Daoy (cell line): ENCODE data around the gene EML4. TPM values are rescaled to one million over a fixed set of nuclear protein-coding genes. Genes with fewer than 3 reads are reported as not detected.
"Not testable (repeated sequence)": the region's sequence is repeated elsewhere in the genome, so short reads cannot be mapped to it uniquely, and the experiment has no call there.

Experiments used
- DNase-seq: peaks from one replicate; pipeline ENCODE4 v3.0.0-alpha.2; 2015; ENCODE audit warnings: low read depth
- total RNA-seq: library from RNA; depleted of rRNA; stranded (reverse); fragments of >200 nt; shearing (Covaris generic); gene quantifications from 2 replicates; pipeline ENCODE4 v1.2.3, GENCODE V29; 2014

The EML4 gene
- total RNA-seq, 1 experiment from 2014 or later, result 36.1 TPM

GRCh38 chr2:42353792-42354429, 184.8 kb downstream of the EML4 start:
- DNase-seq, result no peak

DNA sequence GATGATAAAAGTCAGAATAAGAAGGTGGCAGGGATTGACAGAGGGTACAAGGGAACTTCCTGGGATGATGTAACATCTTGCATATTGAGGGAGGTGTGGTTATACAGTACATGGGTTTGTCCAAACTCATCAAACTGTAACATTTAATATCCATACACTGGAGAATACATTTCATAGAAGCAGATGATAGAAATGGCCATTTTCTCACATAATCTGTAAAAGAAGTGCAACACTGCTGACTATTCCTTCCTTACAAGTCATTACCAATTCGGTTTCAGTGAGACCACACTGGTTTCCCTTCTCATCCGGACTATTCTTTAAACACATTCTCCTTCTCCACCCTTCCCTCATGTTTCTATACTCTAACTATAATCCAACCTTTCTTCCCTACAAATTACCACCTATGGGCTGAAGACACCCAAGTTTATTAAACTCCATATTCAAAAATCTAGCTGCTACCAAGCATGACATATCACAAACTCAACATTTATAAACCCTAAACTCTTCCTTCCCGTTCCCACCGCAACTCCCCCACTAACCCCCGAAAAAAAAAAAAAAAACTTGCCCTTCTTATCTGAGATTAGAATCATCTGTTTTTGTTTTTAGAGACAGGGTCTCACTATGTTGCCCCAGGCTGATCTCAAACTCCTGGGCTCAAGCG, 190.3 kb downstream of the EML4 start:
- no peak for DNase-seq

DNA sequence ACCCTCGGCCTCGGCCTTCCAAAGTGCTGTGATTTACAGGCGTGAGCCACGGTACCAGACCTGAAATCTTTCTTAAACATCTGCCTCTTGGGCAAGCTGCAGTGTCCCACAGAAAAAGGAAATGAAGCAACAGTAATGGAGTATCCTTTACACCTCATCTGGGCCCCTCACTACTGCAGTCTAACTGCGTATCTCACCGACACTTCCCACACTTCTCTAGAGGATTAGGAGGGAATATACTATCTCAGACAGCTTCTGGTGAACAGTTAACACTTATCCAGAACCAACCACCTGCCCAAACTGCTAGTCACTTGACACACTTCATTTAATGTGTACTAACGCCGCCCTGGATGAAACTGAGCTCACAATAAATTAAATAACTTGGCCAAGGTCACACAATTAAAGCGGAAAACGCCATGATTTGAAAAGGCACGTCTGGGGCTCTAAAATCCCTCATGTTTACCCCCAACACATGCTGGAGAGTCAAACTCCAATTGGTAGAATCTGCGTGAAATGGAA, 190.9 kb downstream of the EML4 start:
- peak; percentile 37 for DNase-seq

DNA sequence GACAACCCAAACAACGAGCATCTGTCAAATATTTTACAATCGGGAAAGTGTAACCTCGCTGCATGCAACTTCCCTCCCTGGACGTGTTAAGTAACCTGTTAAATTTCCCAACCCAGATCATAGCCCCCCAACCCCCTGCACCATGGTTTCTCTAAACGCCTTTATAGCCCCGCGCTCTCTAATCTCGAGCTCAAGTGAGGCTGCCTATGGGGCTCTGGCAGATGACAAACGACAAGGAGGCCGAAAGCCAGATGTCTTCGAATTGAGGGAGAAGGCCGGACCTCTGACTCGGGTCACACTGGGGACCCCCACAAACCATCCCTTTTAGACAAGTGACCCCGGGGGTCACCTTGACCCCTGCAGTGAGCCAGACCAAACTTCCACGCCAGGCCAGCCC, 191.3 kb downstream of the EML4 start:
- DNase-seq, result no peak

DNA sequence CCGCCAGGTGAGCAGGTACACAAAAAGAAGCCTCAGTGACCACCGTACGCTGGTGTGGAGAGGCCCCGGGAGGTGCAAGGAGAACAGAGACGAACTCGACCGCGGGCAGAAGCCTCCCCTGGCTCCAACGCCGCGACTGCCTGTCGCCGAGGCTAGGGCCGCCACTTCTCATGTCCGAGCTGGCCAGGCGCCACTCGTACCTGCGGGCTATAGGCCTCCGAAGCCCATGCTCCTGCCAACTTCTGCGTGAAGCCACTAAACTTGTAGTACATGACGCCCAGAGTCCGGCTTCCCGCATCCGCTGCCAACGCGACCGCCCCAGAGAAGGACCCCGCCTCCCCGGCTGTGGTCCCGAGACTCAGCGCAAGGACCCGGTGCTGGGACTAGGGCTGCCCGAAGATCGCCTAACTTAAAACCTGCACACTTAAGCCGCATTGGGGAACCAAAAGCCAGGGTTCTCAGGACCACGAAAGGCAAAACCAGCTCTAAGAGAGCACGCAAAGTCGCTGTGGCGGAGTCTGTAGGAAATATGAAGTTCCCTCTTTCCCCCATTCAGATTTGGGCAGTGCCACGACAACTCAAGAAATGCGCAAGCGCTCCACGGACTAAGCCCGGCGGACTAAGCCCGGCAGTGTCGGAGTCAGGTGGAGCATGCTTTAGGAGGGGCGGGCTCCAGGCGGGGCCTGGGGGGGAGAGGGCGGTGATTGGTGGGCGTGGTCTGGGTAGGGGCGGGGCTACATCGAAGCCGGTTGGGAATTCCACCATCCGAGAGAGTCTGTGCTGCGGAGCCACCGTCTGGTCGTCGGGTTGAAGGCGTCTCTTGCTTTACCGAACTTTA, 192.0 kb downstream of the EML4 start, which contains the start of gene COX7A2L:
Gene COX7A2L, minus strand, starts transcription at position 328 of the 838 bp plus-strand sequence. Its CDS starts 56 bp downstream, at position 272.
- DNase-seq, result peak; percentile 98

DNA sequence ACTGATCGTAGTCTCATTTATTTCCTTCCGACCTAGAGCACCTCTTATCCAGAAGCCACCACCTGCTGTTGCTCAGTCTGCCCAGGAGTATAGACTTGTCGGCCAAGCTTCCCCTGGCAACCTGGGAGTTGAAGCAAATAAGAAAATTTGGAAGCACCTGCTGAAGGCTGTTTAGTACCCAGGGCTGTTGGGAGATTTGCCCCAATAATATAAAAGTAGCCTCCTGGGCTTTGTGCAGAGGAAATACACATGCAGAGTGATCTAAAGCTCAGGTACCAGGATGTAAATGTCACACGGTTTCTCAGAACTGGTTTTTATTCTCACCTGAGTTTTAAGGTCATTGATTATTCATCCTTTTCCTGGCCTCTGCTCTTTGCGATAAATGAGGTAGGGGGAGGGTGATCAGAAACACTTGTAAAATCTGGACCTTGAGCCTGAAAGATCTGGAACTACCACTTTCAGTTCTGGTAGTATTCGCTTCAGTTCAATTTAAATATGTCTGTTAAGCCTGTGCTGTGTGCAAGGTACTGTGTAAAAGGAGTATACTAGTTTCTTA, 192.7 kb downstream of the EML4 start:
- DNase-seq, result no peak

DNA sequence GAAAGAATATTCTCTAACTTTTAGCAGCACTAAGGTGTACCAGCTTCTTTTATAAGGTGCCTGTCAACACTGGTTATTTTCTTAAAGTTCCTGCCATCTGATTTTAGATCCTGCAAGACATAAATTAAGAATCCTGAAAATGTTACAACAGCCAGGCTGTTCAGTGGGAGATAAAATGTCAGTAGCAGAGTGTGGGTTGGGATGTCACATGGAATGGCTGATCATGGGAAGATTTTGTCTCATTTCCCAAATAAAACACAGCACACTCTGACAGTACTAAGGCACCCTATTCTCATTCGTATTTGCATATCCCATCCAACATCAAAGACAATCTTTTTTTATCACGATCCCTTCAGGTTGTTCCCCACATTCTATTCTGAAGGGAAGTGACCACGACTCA, 194.3 kb downstream of the EML4 start:
- DNase-seq, result no peak

GRCh38 chr2:42364658-42365057, 195.5 kb downstream of the EML4 start:
- no peak for DNase-seq

DNA sequence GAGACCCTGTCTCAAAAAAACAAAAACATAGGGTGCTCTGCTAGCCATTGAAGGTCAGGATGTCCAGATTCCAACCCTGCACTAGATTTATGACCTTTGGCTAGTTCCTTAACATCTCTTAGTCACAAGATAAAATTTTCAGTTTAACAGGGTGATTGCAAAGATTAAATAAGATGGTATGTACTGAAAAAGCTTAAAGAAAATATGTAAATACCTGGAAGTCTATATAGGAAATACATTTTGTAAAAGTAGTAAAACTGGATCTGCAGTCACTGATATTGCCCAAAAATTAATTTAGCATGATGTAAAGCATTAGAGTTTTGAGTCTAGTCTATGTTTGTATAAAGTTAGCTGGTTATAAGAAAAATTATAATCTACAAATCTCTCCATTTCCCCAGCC, 197.3 kb downstream of the EML4 start:
- no peak for DNase-seq

DNA sequence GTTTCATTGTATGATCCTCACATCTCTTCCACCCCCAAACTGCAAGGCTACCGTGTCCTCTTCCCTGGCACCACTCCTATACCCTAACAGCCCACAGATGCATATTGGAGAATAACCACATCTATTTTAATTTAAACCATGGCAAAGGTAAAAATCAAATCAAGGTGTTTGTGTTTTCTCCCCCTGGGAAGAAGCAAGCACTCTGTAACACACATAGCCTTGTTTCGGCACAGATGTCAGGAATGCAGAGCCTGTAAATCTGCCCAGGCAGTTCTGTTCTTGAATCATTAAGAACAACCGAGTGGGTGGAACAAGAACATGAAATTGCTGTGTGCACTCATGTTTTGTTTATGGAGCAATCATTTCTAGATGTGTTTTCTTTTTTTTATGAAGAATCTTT, 198.7 kb downstream of the EML4 start:
- no peak for DNase-seq

DNA sequence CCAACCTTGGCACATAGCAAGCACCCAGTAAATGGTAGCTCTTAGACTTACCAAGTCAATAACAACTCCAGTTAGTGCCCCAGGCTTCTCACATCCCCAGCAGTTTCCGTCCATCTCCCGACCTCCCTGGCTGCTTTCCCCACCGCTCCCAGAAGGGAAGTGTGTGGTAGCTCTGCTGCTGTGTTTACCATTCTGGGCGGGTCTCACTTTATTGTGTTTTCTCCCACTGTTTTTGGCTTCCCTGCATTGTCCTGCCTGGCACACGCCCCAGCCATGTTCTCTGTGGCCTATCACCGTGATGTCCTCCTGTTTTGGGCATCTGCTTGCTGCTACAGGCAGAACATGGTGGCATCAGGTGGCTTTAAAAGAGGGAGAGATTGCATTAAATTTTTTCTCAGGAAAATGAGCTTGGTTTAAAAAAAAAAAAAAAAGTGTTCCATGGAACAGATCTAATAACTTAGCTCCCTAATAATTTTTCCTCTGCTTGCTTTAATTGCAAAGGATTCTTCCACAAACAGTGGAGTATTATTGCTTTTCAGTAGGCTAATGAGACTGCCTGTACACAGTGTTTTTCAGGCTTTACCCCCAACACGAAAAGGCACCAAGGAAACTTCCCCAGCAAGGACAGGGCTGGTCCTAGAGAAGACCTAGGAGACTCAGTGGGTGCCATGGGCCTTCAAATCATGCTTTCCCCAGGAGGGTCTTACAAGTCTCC, 199.8 kb downstream of the EML4 start:
- no peak for DNase-seq

DNA sequence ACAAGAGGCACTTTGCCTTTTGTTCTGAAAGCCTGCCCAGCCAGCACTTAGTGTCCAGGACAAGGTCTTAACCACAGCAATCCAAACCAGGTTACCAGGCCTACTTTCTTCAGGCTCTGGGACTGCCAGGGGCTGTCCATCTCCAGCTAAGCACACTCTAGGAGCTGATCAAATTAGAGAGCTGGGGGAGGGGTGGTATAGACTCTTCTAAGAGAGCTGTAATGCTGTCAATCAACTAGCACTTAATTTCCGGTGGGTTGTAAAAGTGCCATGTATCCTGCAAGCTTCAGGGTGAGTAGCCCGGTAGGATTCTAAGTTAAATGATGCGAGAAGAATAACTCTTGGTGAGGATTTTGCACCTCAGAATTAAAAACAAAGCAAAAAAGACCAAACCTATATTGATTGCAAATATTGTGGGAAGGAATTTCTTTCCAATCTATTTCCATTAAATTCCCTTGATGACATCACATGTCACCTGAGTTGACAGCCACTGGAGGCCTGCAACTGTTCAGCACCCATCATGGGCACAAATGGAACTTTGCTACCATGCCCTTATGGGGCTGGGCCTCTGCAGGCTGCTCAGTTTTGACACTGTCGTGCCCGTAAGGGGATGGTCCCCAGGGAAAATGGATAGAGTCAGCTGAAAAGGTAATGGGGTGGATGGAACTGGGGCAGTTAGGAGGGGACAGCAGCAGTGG, 200.5 kb downstream of the EML4 start:
- no peak for DNase-seq

- no peak for DNase-seq
These were observed 202.7 kb downstream of the EML4 start for GRCh38 chr2:42371611-42372473.

DNA sequence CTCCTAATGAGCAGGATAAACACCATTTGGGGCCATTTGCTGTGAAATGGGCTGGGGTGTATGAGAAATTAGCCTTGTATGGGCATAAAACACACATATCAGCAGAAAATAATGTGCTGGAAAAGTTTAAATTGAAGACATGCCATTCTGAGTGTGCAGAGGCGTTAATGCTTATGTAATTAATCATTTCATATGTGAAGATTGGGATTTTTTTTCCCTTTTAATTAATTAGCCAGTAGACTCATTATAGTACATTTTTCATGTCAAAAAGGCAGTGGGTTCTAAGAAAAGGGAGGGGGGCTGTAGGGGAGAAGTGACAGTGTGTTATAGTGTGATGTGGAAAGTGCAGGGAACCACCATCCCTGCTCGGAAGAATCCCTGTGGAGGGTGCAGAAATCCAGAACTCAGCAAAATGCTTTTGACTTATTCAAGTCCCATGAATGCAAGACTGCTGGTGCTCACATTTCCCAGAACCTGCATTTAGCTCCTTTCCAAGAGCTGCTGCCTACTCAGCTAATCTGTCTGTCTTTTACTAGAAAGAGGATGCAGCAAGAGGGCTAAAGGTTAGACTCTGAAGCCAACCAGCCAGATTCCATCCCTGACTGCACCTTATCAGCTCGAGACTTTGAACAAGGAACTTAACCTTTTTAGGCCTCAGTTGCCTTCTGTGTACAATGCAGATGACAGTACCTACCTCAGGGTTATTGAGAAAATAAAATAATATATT, 203.5 kb downstream of the EML4 start:
- DNase-seq, result no peak

DNA sequence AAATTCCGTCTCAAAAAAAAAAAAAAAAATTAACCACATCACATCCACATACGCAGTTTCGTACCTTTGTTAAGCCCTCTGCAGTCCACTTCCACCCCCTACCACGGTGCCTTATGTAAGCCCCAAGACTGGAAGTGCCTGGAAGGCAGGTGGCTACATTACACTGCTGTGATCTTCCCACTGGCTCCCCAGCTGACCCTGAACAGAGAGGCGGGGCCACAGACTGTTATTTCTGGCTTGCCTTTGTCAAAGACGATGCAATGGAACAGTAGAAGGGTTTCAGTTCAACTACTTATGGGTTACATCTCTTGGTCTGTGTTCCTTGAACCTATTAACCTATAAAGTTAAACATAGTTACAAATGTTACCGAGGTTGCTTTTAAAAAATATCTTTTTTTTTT, 207.6 kb downstream of the EML4 start:
- no peak for DNase-seq

DNA sequence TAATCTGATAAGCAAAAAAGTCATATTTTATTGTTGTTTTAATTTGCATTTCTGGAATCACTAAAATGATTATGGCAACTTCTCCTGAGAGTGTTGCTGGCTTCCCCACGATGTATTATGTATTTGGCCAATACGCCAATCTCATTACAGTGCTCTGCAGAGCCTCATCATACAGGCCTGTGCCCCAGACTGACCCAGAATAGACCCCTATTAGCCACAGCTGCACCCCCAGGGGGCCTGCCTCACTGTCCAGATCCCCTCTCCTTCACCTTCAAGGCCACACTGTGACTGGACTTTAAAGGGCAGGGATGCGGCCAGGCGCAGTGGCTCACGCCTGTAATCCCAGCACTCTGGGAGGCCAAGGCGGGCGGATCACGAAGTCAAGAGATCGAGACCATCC, 209.3 kb downstream of the EML4 start:
- DNase-seq, result no peak

- DNase-seq, result not testable (repeated sequence)
These were observed 210.9 kb downstream of the EML4 start for GRCh38 chr2:42380026-42380425.

- DNase-seq, result no peak
These were observed 213.0 kb downstream of the EML4 start for GRCh38 chr2:42382144-42382543.
